HuH-7.5 (cell line): Measurements from ENCODE around the gene ZBED1.

Experiments
- DNase-seq: peaks from one replicate; pipeline ENCODE4 v3.0.0; 2011; ENCODE audit warnings: low spot score

Gene ZBED1

GRCh38 chrX:2452799-2453198 is 48.0 kb downstream of the ZBED1 start:
- DNase-seq, result no peak

- DNase-seq, result no peak
Measured at GRCh38 chrX:2452317-2452784, 48.4 kb downstream of the ZBED1 start.

GRCh38 chrX:2451501-2452316 is 49.1 kb downstream of the ZBED1 start:
- DNase-seq, result no peak

- DNase-seq, result no peak
Measured at GRCh38 chrX:2450681-2451080, 50.1 kb downstream of the ZBED1 start.

- no peak for DNase-seq
Measured at GRCh38 chrX:2449135-2449886, 51.5 kb downstream of the ZBED1 start.

GRCh38 chrX:2447484-2447883 is 53.3 kb downstream of the ZBED1 start:
- DNase-seq, result no peak

- DNase-seq, result no peak
Measured at GRCh38 chrX:2446815-2447214, 54.0 kb downstream of the ZBED1 start.

- no peak for DNase-seq
Measured at GRCh38 chrX:2445662-2446623, 54.8 kb downstream of the ZBED1 start.

- DNase-seq, result no peak
Measured at GRCh38 chrX:2442694-2443093, 58.1 kb downstream of the ZBED1 start.

GRCh38 chrX:2441466-2441865 is 59.3 kb downstream of the ZBED1 start:
- DNase-seq, result no peak

- DNase-seq, result no peak
Measured at GRCh38 chrX:2439613-2440012, 61.2 kb downstream of the ZBED1 start.
